GM21619 (cell line): ENCODE measurements around the gene SLC2A11.

ENCODE experiments used
- ATAC-seq: cut with Tn5 transposase; IDR thresholded peaks from one replicate; pipeline ENCODE4 v1.9.1; 2021; ENCODE audit not compliant: unreplicated experiment

Gene SLC2A11

DNA sequence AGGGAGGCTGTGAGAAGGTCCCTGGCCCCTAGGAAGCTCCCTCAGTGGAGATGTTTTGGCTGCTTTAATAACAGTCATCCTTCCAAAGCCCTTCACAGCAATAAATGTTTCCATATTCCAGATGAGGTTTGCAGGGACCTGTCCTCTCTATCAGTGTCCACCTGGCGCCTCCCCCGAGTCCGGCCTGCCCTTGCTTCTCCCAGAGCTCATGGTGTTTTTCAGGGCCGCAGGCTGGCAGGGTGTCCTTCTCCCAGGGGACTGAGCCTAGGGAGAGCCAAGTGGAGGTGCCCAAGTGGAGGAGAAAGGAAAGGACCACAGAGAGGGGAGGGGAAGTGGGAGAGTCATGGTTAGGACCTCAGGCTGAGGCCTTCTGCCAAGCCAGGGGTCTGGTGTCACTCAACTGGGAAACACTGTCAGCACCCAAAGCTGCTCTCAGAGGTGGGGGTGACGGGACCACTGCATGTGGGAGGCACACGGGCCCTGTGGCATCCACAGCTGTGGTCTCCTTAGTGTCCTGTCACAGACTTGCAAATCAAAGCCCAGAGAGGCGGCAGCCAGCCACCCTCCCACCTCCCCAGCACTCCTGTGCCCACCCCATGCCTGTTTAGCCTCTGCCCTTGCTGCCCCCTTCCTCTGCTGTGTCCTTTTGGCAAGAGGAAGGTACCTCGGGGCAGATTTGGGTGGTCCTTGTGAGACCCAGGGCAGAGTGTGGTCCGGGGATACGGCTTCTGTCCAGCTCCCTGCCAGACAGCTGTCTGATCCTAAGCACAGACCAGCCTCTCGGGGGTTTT, 25.3 kb upstream of the SLC2A11 start:
- ATAC-seq, result no peak

- ATAC-seq, result no peak
Measured at GRCh38 chr22:23833017-23833751, 24.5 kb upstream of the SLC2A11 start.

DNA sequence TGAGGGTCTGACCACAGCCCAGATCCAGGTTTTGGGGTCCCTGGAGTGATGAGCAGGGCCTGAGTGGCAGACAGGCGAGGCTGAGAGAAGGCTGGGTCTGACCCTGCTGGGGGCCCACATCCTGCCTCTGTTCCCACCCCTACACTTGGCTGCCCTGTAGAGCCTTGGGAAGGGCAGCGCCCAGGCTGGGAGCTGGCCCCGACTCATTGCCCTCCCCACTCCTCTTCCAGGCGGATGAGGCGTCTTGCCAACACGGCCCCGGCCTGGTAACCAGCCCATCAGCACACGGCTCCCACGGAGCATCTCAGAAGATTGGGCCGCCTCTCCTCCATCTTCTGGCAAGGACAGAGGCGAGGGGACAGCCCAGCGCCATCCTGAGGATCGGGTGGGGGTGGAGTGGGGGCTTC, 23.8 kb upstream of the SLC2A11 start:
- ATAC-seq, result no peak

GRCh38 chr22:23834406-23834792, 23.3 kb upstream of the SLC2A11 start:
- ATAC-seq, result no peak

DNA sequence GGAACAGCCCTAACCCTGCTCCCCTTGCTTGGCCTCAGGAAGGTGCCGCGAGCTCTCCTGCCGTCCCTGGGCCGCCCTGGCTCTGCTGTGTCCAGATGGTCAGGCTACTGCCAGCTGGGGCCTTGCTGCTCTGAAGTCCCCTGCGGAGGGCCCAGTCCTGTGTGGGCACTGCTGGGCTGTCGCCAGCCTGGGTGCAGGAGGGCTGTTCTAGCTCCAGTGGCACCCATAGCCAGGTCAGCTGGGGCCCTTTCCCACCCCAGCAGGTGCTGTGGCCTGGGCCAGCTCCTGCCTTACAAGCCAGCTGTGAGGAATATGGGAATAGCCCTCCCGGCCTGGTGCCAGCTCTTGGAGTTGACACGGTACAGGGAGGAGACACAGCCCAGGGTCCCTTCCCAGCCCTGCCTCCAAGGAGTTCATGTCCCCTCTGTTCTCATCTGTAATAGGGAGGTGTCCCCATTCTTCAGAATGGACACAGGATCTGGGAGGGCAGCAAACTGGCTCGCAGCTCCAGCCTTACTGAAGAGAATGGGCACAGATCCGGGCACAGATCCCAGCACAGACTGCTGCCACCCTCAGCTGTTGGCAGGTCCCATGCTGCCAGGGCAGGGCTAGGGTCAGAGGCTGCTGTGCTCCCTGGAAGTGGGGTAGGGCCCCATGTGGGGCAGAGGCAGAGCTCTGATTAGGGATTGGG, 22.7 kb upstream of the SLC2A11 start:
- ATAC-seq, result no peak

- no peak for ATAC-seq
Measured at GRCh38 chr22:23835484-23836144, 22.1 kb upstream of the SLC2A11 start.

DNA sequence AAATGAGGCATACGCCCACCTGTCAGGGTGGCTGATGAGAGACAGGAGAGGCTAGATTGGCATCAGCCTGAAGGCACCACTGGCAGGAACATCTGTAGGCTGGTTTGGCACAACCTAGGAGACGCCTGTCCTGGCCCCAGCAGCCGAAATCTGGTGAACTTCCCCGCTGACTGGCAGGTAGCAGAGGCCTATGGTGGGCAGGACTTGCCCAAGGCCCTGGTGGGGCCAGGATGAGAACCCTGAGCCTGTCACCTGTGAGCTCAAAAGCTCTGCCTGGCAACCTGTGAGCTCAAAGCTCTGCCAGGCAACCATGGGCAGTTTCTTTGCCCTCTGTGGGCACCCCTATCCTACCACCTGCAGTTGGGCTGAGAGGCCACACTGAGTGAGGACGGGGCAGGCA, 21.4 kb upstream of the SLC2A11 start:
- ATAC-seq, result no peak

- no peak for ATAC-seq
Measured at GRCh38 chr22:23836692-23837495, 20.8 kb upstream of the SLC2A11 start.

- no peak for ATAC-seq
Measured at GRCh38 chr22:23837496-23837859, 20.2 kb upstream of the SLC2A11 start.

GRCh38 chr22:23837911-23838680, 19.6 kb upstream of the SLC2A11 start:
- peak; percentile 8 for ATAC-seq

GRCh38 chr22:23838681-23839468, 18.8 kb upstream of the SLC2A11 start, which contains the start of gene DERL3:
Gene DERL3 (minus strand): TSS chr22:23839006. CDS start chr22:23838987, 19 bp downstream.
- ATAC-seq, result peak; percentile 72

DNA sequence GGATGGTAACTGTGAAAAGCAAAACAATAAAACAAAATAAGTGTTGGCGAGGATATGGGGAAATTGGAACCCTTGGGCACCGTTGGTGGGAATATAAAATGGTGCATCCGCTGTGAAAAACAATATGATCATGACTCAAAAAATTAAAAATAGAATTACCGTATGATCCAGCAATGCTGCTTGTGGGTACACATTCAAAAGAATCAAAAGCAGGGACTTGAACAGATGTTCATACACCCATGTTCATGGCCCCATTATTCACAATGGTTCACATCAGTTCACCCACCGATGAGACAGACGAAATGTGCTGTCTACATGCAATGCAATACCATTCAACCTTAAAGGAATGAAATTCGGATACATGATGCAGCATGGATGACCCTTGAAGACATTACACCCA, 17.6 kb upstream of the SLC2A11 start:
- ATAC-seq, result no peak

- no peak for ATAC-seq
Measured at GRCh38 chr22:23841292-23841691, 16.4 kb upstream of the SLC2A11 start.

DNA sequence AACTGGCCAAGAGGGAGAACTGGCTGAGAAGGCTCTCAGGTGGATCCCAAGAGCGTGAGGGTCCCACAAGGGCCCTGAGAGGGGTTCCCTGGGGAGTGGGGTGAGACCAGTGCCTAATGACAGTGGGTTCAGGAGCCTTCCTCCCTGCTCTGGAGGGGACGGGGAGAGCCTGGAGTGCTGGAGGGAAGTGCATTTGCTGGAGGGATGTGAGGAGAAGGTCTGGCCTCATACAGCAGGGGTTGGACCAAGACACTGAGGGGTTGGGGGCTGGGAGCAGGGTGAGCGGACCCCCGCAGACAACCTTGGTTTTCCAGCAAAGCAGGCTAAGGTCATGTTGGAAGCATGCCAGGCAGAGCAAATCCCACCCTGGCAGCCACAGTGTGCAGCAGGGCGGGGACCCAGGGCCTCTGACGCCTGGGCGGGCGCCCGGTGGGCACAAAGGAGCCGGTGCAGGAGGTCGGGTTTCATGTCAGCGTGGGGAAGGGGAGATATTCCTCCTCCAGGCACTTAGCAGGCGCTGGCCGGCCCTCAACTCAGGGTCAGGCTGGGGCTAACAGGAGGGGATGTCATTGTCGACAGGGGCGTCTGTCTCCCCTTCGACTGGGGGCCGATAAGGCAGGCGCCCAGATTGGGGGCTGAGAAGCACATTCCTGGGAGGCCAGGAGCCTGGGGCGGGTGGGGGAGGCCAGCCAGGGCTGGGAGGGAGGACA, 15.8 kb upstream of the SLC2A11 start:
- no peak for ATAC-seq

DNA sequence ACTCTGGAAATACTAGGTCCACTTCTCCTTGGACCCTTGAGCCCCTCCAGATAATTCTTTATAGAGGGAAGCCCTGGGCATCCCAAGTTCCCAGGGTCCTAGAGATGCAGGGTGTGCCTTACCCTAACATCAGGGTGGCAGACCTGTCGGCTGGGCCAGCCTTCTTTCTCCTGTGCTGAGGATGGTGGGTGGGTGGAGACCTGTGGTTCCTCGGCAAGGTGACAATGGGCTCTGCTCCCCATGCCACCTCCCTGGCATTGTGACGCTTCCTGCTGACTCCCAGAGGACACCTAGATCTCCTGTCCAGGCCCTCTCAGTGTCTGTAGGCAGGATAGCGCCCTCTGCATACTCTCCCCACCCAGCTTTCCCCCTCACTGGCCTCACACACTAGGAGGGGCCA, 15.1 kb upstream of the SLC2A11 start:
- no peak for ATAC-seq

DNA sequence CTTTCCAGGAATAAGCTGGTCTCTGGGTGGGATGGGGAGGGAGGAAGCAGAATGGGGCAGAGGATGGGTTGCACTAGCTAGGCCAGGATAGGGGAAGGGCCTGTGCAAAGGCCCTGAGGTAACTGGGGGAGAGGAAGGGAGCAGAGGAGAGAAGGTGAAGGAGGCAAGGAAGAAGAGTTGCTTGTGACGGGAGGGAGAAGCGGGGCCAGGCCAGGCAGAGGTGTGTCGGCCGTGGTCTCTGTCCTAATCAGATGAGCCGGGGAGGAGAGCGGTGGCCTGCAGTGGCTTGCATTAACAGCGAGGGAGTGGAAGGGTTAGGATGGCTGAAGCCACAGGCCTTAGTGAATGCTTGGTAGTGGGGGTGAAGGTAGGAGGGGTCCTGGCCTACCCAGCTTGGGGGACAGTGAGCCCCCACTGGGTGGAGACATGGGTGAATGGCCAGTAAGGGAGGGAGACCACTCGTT, 12.9 kb upstream of the SLC2A11 start:
- ATAC-seq, result no peak

- no peak for ATAC-seq
Measured at GRCh38 chr22:23845265-23846080, 12.2 kb upstream of the SLC2A11 start.
